Endothelial cell of umbilical vein (primary cell): ENCODE measurements around the gene HMGN5. TPM values are rescaled to one million over a fixed set of nuclear protein-coding genes. Genes with fewer than 3 reads are reported as not detected.

Experiments used
- BruUV-seq: library from RNA; stranded (reverse); fragments of 400-500 nt; replicated peaks from 2 replicates; lab custom pipeline; 2021; lab: Mats Ljungman, UMichigan
- CTCF ChIA-PET: fragments of 300-600, 350-600 bp; sonication (Branson Sonifier 250); formaldehyde crosslinking; loops from one replicate; lab custom pipeline; 2021; ENCODE audit warnings: antibody characterized with exemption, inconsistent platforms; lab: Charles Lee
- POLR2A ChIA-PET: fragments of 300-600, 350-600 bp; sonication (Branson Sonifier 250); formaldehyde crosslinking; loops from one replicate; lab custom pipeline; 2021; ENCODE audit warnings: antibody characterized with exemption, inconsistent platforms; lab: Charles Lee
- DNase-seq: peaks from one replicate; pipeline ENCODE4 v3.0.0-alpha.2; 2011; ENCODE audit warnings: low read depth, low spot score
- FAIRE-seq: peaks from 2 replicates; lab custom pipeline; 2011; peaks lifted over from hg19 to GRCh38; lab: Jason Lieb, UNC
- H2AFZ ChIP-seq: 2 replicates; pipeline ENCODE4 v1.6.0; 2012; ENCODE audit warnings: low read depth, low read length, control low read depth, inconsistent platforms
- H3K27ac ChIP-seq: 2 replicates; pipeline ENCODE4 v1.5.1; 2011; ENCODE audit warnings: low read depth, mild to moderate bottlenecking, control low read depth, low read length, moderate library complexity; ENCODE audit not compliant: insufficient read depth
- H3K27me3 ChIP-seq, 2 experiments: 2 replicates each; pipeline versions ENCODE4 v1.6.0 to v1.6.1; 2011; ENCODE audit warnings: low read length in 2 of 2, mixed read lengths in 1 of 2; ENCODE audit not compliant: control insufficient read depth in 2 of 2, insufficient read depth in 2 of 2
- H3K36me3 ChIP-seq, 2 experiments: 2 replicates in 1 of 2; 3 replicates in 1 of 2; pipeline ENCODE4 v1.5.1; 2011; ENCODE audit warnings: low read length in 2 of 2, mild to moderate bottlenecking in 1 of 2, moderate library complexity in 1 of 2; ENCODE audit not compliant: control insufficient read depth in 2 of 2, insufficient read depth in 2 of 2; ENCODE audit errors: extremely low read depth in 1 of 2
- H3K4me1 ChIP-seq: 3 replicates; pipeline ENCODE4 v1.5.1; 2011; ENCODE audit warnings: mild to moderate bottlenecking, low read length; ENCODE audit not compliant: control insufficient read depth, insufficient read depth; ENCODE audit errors: extremely low read depth
- H3K4me2 ChIP-seq: 2 replicates; pipeline ENCODE4 v1.6.1; 2011; ENCODE audit warnings: low read length, control low read depth, mixed read lengths; ENCODE audit not compliant: insufficient read depth
- H3K4me3 ChIP-seq, 3 experiments: fragments of 200-600 bp in 1 of 3; sonication (generic), shearing (Covaris generic) in 1 of 3; replicated peaks in 1 of 3; 2 replicates each; pipeline ENCODE4 v1.5.1; 2011 to 2016; ENCODE audit warnings: control low read depth in 3 of 3, low read length in 3 of 3, mild to moderate bottlenecking in 2 of 3, inconsistent platforms in 1 of 3, low read depth in 1 of 3, moderate library complexity in 1 of 3; ENCODE audit not compliant: insufficient read depth in 1 of 3
- H3K79me2 ChIP-seq: 2 replicates; pipeline ENCODE4 v1.6.0; 2012; ENCODE audit warnings: low read length, inconsistent platforms; ENCODE audit not compliant: control insufficient read depth, insufficient read depth
- H3K9ac ChIP-seq: replicated peaks from 2 replicates; pipeline ENCODE3; 2011; ENCODE audit warnings: low read length, control low read depth; ENCODE audit not compliant: insufficient read depth; ENCODE audit errors: extremely low read depth
- H3K9me1 ChIP-seq: replicated peaks from 3 replicates; pipeline ENCODE4 v1.6.0; 2011; ENCODE audit warnings: mild to moderate bottlenecking, low read length; ENCODE audit not compliant: control insufficient read depth, insufficient read depth; ENCODE audit errors: extremely low read depth
- H3K9me3 ChIP-seq: replicated peaks from 2 replicates; pipeline ENCODE4 v1.5.1; 2012; ENCODE audit warnings: low read length, inconsistent platforms; ENCODE audit not compliant: control insufficient read depth, insufficient read depth
- H4K20me1 ChIP-seq: replicated peaks from 2 replicates; pipeline ENCODE3; 2011; ENCODE audit warnings: mild to moderate bottlenecking, low read length; ENCODE audit not compliant: control insufficient read depth, insufficient read depth; ENCODE audit errors: extremely low read depth
- CTCF ChIP-seq, 2 donors: IDR thresholded peaks; 1 replicate in 1 of 2; 2 replicates in 1 of 2; pipeline ENCODE4 v1.5.1; 2011; ENCODE audit warnings: low read length in 2 of 2, mild to moderate bottlenecking in 2 of 2, moderate library complexity in 2 of 2, control low read depth in 1 of 2, inconsistent platforms in 1 of 2, low read depth in 1 of 2; ENCODE audit not compliant: insufficient read depth in 1 of 2; ENCODE audit errors: extremely low read depth in 1 of 2
- EZH2 ChIP-seq: IDR thresholded peaks from 2 replicates; pipeline ENCODE4 v1.6.1; 2012; ENCODE audit warnings: borderline replicate concordance, low read depth, mild to moderate bottlenecking, moderate library complexity, low read length, inconsistent platforms; ENCODE audit not compliant: severe bottlenecking
- FOS ChIP-seq: IDR thresholded peaks from 2 replicates; pipeline ENCODE4 v1.6.1; 2011; ENCODE audit warnings: mild to moderate bottlenecking, low read length, moderate library complexity, borderline replicate concordance; ENCODE audit not compliant: insufficient read depth
- GATA2 ChIP-seq: IDR thresholded peaks from 2 replicates; pipeline ENCODE4 v1.7.0; 2011; ENCODE audit warnings: low read depth, mild to moderate bottlenecking, moderate library complexity, mixed read lengths, low read length; ENCODE audit not compliant: insufficient read length, insufficient read depth
- JUN ChIP-seq: IDR thresholded peaks from 2 replicates; pipeline ENCODE4 v1.6.1; 2011; ENCODE audit warnings: borderline replicate concordance, low read depth; ENCODE audit not compliant: insufficient read length, insufficient read depth
- MYC ChIP-seq: IDR thresholded peaks from one replicate; pipeline ENCODE4 v1.6.1; 2011; ENCODE audit warnings: mild to moderate bottlenecking, low read depth, low read length
- POLR2A ChIP-seq: IDR thresholded peaks from 2 replicates; pipeline ENCODE4 v1.6.1; 2012; ENCODE audit warnings: low read depth, mild to moderate bottlenecking, control low read depth, low read length
- POLR2AphosphoS5 ChIP-seq: IDR thresholded peaks from 2 replicates; pipeline ENCODE4 v1.6.1; 2012; ENCODE audit warnings: low read depth, mild to moderate bottlenecking, control low read depth, low read length, moderate library complexity; ENCODE audit not compliant: insufficient read depth
- dilution Hi-C: fragments of 300-500 bp; cut with MboI; formaldehyde crosslinking; loops from one replicate; pipeline ENCODE4 v1.15.0; 2019; ENCODE audit warnings: low sequenced_read_pairs; ENCODE audit not compliant: extremely low pct_ligation_motif_present
- intact Hi-C: fragments of 100-400 bp; cut with micrococcal nuclease; formaldehyde crosslinking; loops from one replicate; pipeline ENCODE4 v1.10.0; 2022
- polyA plus RNA-seq, 4 experiments: library from polyadenylated mRNA; depleted of rRNA in 3 of 4; stranded (reverse) in 3 of 4; unstranded in 1 of 4; fragments of >200 nt; gene quantifications; 2 replicates each; pipeline versions ENCODE4 v1.2.1 to v1.2.3, GENCODE V29; 2011 to 2012; ENCODE audit warnings: missing spikeins in 1 of 4
- total RNA-seq: library from RNA; stranded (reverse); gene quantifications from 2 replicates; pipeline ENCODE4 v1.2.3, GENCODE V29; 2021
- TF ChIP-seq, protein P1 (sequence below): IDR thresholded peaks from 2 replicates; pipeline ENCODE4 v1.6.1; 2011; ENCODE audit not compliant: insufficient read depth, insufficient read length

The HMGN5 gene
- total and polyA plus RNA-seq, 2 donors (not counting 3 experiments of a cell fraction or from before 2014, with no cell fraction given) = 0.95 to 6.1 TPM

DNA sequence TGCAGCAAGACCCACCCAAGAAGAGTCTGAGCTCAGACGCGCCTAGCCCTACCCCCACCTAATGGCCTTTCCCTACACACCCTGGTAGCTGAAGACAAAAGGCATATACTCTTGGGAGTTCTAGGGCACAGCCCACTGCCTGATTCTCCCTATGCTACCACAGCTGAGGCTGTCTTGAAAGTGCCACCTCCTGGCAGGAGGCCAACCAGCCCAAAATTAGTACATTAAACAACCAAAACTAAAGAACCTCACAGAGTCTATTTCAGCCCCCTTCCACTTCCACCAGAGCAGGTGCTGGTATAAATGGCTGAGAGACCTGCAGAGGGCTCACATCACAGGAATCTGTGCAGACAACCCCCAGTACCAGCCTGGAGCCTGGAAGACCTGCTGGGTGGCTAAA lies 119.1 kb downstream of the HMGN5 start:
- DNase-seq (no peak), FAIRE-seq (no peak)
- no peak overlapping the region for H2AFZ ChIP-seq
- no peak overlapping the region for H3K4me2 ChIP-seq
- H3K9ac ChIP-seq = no peak overlapping the region
- H4K20me1 ChIP-seq = no peaks in the 10 kb centered on the region
- POLR2A ChIA-PET = no interaction called here
- no peaks in the 10 kb centered on the region for H3K36me3 ChIP-seq
- CTCF ChIA-PET = interaction anchor here (0.6 kb wide), 1 partner anchor 39 kb away, joined by 4 read pairs; no protein-coding TSS in a partner anchor
- H3K4me1 ChIP-seq = no peaks in the 10 kb centered on the region
- TF ChIP-seq CTCF (IDR thresholded peaks at IDR 0.05; ENCODE audit: extremely low read depth in 1 of 2, insufficient read depth in 1 of 2, low read depth in 1 of 2, low read length in 2 of 2) (no peak), FOS (no peak), EZH2 (no peak), POLR2AphosphoS5 (no peak), JUN (no peak), MYC (no peak), GATA2 (no peak), POLR2A (no peak)
- TF ChIP-seq, protein P1, sequence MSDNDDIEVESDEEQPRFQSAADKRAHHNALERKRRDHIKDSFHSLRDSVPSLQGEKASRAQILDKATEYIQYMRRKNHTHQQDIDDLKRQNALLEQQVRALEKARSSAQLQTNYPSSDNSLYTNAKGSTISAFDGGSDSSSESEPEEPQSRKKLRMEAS = no peak
- BruUV-seq = no TSS peak
- H3K27me3 ChIP-seq = no peaks in the 10 kb centered on the region
- H3K9me1 ChIP-seq = no peaks in the 10 kb centered on the region
- intact Hi-C loops (no loop called here), dilution Hi-C loops (no loop called here)
- no peaks in the 10 kb centered on the region for H3K9me3 ChIP-seq
- H3K4me3 ChIP-seq = no peak overlapping the region
- no peaks in the 10 kb centered on the region for H3K79me2 ChIP-seq
- H3K27ac ChIP-seq = no peak overlapping the region

Other genes with a start within 250 kb of the HMGN5 start
- gene SH3BGRL, start 189 bp upstream of the HMGN5 start, total RNA-seq = 63.3 and 65.7 TPM in 2 replicates
- 42.7 and 45.6 TPM in 2 replicates for gene SH3BGRL, start 189 bp upstream of the HMGN5 start, polyA plus RNA-seq